CD8-positive, alpha-beta memory T cell (primary cell): ENCODE results near the gene BCKDHB. TPM values are rescaled to one million over a fixed set of nuclear protein-coding genes. Genes with fewer than 3 reads are reported as not detected.
A peak's percentile ranks its signal among the peaks of the same experiment; 100 is the strongest.

Source experiments
- CTCF ChIA-PET: fragments of 350-600 bp; sonication (Branson Sonifier 250); formaldehyde crosslinking; loops from one replicate; lab custom pipeline; 2021; ENCODE audit warnings: antibody characterized with exemption; lab: Charles Lee
- POLR2A ChIA-PET: fragments of 350-600 bp; sonication (Branson Sonifier 250); formaldehyde crosslinking; loops from one replicate; lab custom pipeline; 2021; ENCODE audit warnings: antibody characterized with exemption; lab: Charles Lee
- DNase-seq, 5 donors: peaks; one replicate each; pipeline versions ENCODE4 v3.0.0 to v3.0.0-alpha.2; 2020 to 2022; ENCODE audit warnings: mixed read lengths in 1 of 5
- H3K27ac ChIP-seq: one replicate; pipeline ENCODE4 v1.7.0; 2013; ENCODE audit warnings: low read depth, mild to moderate bottlenecking, low read length, moderate library complexity
- H3K27me3 ChIP-seq: 2 replicates; pipeline ENCODE4 v1.7.0; 2013; ENCODE audit warnings: low read length, mild to moderate bottlenecking; ENCODE audit not compliant: insufficient read depth, poor library complexity, severe bottlenecking
- H3K36me3 ChIP-seq: 2 replicates; pipeline ENCODE4 v1.7.0; 2013; ENCODE audit warnings: mild to moderate bottlenecking, low read length, moderate library complexity; ENCODE audit not compliant: insufficient read depth
- H3K4me1 ChIP-seq: 2 replicates; pipeline ENCODE4 v1.7.0; 2013; ENCODE audit warnings: mild to moderate bottlenecking, low read length, moderate library complexity; ENCODE audit not compliant: insufficient read depth
- H3K4me3 ChIP-seq: 2 replicates; pipeline ENCODE4 v1.7.0; 2013; ENCODE audit warnings: mild to moderate bottlenecking, low read length
- H3K9me3 ChIP-seq: 2 replicates; pipeline ENCODE4 v1.7.0; 2013; ENCODE audit warnings: mild to moderate bottlenecking, low read length
- H3K27ac Mint-ChIP-seq, 8 donors: one replicate each; pipeline ENCODE4 v1.8.0; 2020 to 2021; ENCODE audit warnings: mixed read lengths in 8 of 8, mild to moderate bottlenecking in 6 of 8, inconsistent platforms in 3 of 8, moderate library complexity in 3 of 8
- H3K27me3 Mint-ChIP-seq, 2 donors: one replicate each; pipeline ENCODE4 v1.8.0; 2020 to 2021; ENCODE audit warnings: mixed read lengths in 2 of 2, mild to moderate bottlenecking in 1 of 2, moderate library complexity in 1 of 2
- H3K36me3 Mint-ChIP-seq, 3 donors: one replicate each; pipeline ENCODE4 v1.8.0; 2020 to 2021; ENCODE audit warnings: mixed read lengths in 3 of 3, inconsistent platforms in 1 of 3, mild to moderate bottlenecking in 1 of 3
- H3K4me1 Mint-ChIP-seq, 3 donors: one replicate each; pipeline ENCODE4 v1.8.0; 2020 to 2021; ENCODE audit warnings: mixed read lengths in 3 of 3, inconsistent platforms in 1 of 3, mild to moderate bottlenecking in 1 of 3
- H3K4me3 Mint-ChIP-seq, 7 donors: one replicate each; pipeline ENCODE4 v1.8.0; 2020 to 2021; ENCODE audit warnings: mixed read lengths in 7 of 7, mild to moderate bottlenecking in 6 of 7, moderate library complexity in 4 of 7, inconsistent platforms in 2 of 7
- H3K9me3 Mint-ChIP-seq, 5 donors: one replicate each; pipeline ENCODE4 v1.8.0; 2020 to 2022; ENCODE audit warnings: mixed read lengths in 5 of 5, mild to moderate bottlenecking in 3 of 5, moderate library complexity in 2 of 5, inconsistent platforms in 1 of 5
- polyA plus RNA-seq: library from polyadenylated mRNA; unstranded; fragments of 300-500 nt; fragmentation: Illumina TruSeq; gene quantifications from one replicate; pipeline ENCODE4 v1.2.3, GENCODE V29; 2021
- total RNA-seq, 2 experiments: library from RNA; stranded (reverse); gene quantifications; one replicate each; pipeline ENCODE4 v1.2.3, GENCODE V29; 2021

BCKDHB gene
- total and polyA plus RNA-seq, 3 experiments from 2014 or later: 14.4 to 19.8 (median 15.0) TPM

DNA sequence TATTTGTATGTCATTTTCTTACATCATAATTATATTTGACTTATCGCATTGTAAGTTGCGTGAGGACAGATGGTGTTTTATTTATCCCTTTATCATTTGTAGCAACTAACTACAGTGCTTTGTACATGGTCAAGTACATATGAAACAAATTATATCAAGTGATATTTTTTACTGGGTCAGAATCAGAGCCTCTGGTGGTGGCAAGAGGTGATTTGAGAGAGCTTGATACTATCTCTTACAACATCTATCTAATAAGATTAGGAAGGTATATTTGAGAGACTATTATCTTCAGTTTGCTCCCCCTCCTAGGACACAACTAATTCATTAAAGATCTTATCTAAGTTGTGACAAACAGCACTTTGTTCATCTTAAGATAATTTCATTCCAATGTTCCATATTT, 47.7 kb downstream of the BCKDHB start:
- Histone ChIP-seq H3K36me3 (no peaks in the 10 kb centered on the region), H3K4me3 (no peak overlapping the region), H3K27me3 (no peaks in the 10 kb centered on the region), H3K27ac (no peak overlapping the region), H3K4me1 (no peaks in the 10 kb centered on the region), H3K9me3 (no peaks in the 10 kb centered on the region)
- Mint-ChIP-seq H3K4me1 (peaks cover 0 to 5% (median 2%) of the 10 kb centered on the region in 3 donors), H3K36me3 (peaks cover under 1 to 8% (median 5%) of the 10 kb centered on the region in 3 donors), H3K27ac (peak overlapping the region in 2 of 8 donors; percentile 1 to 43), H3K27me3 (no peaks in the 10 kb centered on the region), H3K9me3 (peaks cover 0 to 4% (median 0%) of the 10 kb centered on the region in 5 donors), H3K4me3 (no peak overlapping the region)
- CTCF ChIA-PET: no interaction called here
- DNase-seq: no peak
- POLR2A ChIA-PET: no interaction called here

DNA sequence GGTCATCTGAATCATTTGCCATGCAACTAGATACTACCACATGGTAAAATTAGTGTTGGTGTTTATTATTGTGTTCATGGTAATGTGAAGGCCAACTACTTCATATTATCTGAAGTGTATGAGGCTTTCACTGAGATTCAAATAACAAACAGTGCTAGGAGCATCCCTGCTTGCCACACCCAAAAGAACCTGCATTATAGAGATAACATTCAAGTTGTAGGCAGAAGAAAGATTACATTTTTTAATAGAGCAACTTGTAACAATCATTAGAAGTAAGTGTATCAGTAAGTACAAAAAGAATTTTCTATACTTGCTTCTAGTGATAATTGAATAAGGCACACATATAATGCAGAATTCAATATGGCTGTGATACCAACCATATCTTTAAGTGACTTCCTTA, 49.8 kb downstream of the BCKDHB start:
- no peaks in the 10 kb centered on the region for H3K9me3 Mint-ChIP-seq
- H3K9me3 ChIP-seq: no peaks in the 10 kb centered on the region
- H3K4me3 ChIP-seq: no peak overlapping the region
- H3K27ac ChIP-seq: no peak overlapping the region
- POLR2A ChIA-PET: no interaction called here
- peaks cover 0 to 5% (median 2%) of the 10 kb centered on the region in 3 donors for H3K4me1 Mint-ChIP-seq
- no peaks in the 10 kb centered on the region for H3K27me3 ChIP-seq
- H3K4me1 ChIP-seq: no peaks in the 10 kb centered on the region
- no peaks in the 10 kb centered on the region for H3K36me3 ChIP-seq
- peaks cover 0 to 9% (median 0%) of the 10 kb centered on the region in 3 donors for H3K36me3 Mint-ChIP-seq
- H3K27ac Mint-ChIP-seq: no peak overlapping the region
- no peak for DNase-seq
- no peaks in the 10 kb centered on the region for H3K27me3 Mint-ChIP-seq
- CTCF ChIA-PET: no interaction called here
- H3K4me3 Mint-ChIP-seq: no peak overlapping the region

DNA sequence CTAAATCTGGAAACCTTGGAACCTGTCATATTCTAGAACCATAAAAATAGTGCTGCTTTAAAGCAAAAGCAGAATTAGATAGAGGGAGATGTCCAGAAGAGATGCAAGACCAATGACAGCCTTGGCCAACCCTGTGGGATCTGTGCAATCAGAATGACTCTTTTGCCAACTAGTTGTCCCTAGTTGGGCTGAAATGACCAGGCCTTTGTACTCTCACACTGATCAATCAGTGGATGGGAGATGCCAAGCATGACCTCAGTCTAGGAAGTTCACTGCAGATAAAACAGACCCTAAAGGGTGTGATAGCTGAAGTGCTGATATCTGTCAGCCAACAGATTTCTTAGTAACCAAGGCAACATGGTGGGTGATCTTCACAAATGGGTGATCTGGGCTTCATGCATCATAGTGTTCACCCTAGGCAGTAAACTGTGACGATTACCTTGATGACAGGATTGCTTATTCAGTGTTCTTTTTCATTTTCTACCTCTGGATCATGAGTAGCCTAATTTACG, 52.1 kb downstream of the BCKDHB start:
- ChIA-PET POLR2A (no interaction called here), CTCF (no interaction called here)
- no peaks in the 10 kb centered on the region for H3K36me3 ChIP-seq
- H3K4me1 ChIP-seq: peaks cover 5% of the 10 kb centered on the region
- no peaks in the 10 kb centered on the region for H3K27me3 ChIP-seq
- H3K4me3 Mint-ChIP-seq: no peak overlapping the region
- DNase-seq: no peak
- H3K36me3 Mint-ChIP-seq: peaks cover 0 to 6% (median 0%) of the 10 kb centered on the region in 3 donors
- H3K27ac Mint-ChIP-seq: no peak overlapping the region
- H3K4me3 ChIP-seq: no peak overlapping the region
- no peaks in the 10 kb centered on the region for H3K9me3 ChIP-seq
- no peaks in the 10 kb centered on the region for H3K27me3 Mint-ChIP-seq
- H3K9me3 Mint-ChIP-seq: no peaks in the 10 kb centered on the region
- H3K27ac ChIP-seq: no peak overlapping the region
- peaks cover 0 to 5% (median 2%) of the 10 kb centered on the region in 3 donors for H3K4me1 Mint-ChIP-seq

GRCh38 chr6:80161434-80161833, 55.0 kb downstream of the BCKDHB start:
- POLR2A ChIA-PET: no interaction called here
- no peaks in the 10 kb centered on the region for H3K36me3 ChIP-seq

DNA sequence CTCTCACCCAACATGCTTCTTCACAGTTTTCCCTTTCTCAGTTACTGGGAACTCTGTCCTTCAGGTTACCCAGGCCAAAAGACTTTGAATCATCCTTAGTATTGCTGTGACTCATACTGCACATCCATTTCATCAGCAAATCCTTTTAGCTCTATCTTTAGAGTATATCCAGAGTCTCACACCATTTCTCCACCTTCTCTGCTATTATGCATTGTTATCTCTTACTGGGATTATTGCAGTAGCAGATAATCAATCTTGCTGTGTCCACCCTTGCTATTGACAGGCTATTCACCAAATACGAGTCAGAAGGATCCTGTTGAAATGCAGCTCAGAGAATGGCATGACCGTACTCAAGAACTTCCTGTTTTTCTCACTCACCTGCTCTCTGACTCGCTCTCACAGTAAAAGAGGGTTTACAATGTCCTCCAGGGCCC, 57.3 kb downstream of the BCKDHB start:
- POLR2A ChIA-PET: no interaction called here
- DNase-seq: peak in 1 of 5 donors; percentile 14
- peak overlapping the region; percentile 14 for H3K4me3 ChIP-seq

More at GRCh38 chr6:80161434-80161833, 55.0 kb downstream of the BCKDHB start:
- H3K4me3 Mint-ChIP-seq: no peak overlapping the region
- H3K27me3 Mint-ChIP-seq: no peaks in the 10 kb centered on the region
- Histone ChIP-seq H3K4me3 (no peak overlapping the region), H3K4me1 (peaks cover 19% of the 10 kb centered on the region), H3K27me3 (no peaks in the 10 kb centered on the region), H3K27ac (no peak overlapping the region), H3K9me3 (no peaks in the 10 kb centered on the region)
- H3K9me3 Mint-ChIP-seq: no peaks in the 10 kb centered on the region
- peaks cover 0 to 3% (median 0%) of the 10 kb centered on the region in 3 donors for H3K36me3 Mint-ChIP-seq
- DNase-seq: no peak
- peaks cover 0 to 8% (median 0%) of the 10 kb centered on the region in 3 donors for H3K4me1 Mint-ChIP-seq
- CTCF ChIA-PET: interaction anchor here (1.2 to 2.9 kb wide), 2 partner anchors 10 kb away, joined by 3 to 7 read pairs; no protein-coding TSS in a partner anchor
- H3K27ac Mint-ChIP-seq: peak overlapping the region in 1 of 8 donors; percentile 7

GRCh38 chr6:80165143-80165542, 58.7 kb downstream of the BCKDHB start:
- ChIA-PET POLR2A (no interaction called here), CTCF (no interaction called here)
- Mint-ChIP-seq H3K27ac (peak overlapping the region in 4 of 8 donors; percentile 2 to 61 (median 42)), H3K36me3 (peaks cover 0 to 14% (median 0%) of the 10 kb centered on the region in 3 donors), H3K27me3 (no peaks in the 10 kb centered on the region), H3K4me1 (peaks cover 0 to 7% (median 0%) of the 10 kb centered on the region in 3 donors), H3K4me3 (peak overlapping the region in 4 of 7 donors; percentile 29 to 55 (median 42)), H3K9me3 (no peaks in the 10 kb centered on the region)
- Histone ChIP-seq H3K4me1 (peaks cover 19% of the 10 kb centered on the region), H3K9me3 (no peaks in the 10 kb centered on the region), H3K27ac (no peak overlapping the region), H3K4me3 (no peak overlapping the region), H3K36me3 (no peaks in the 10 kb centered on the region), H3K27me3 (no peaks in the 10 kb centered on the region)
- no peak for DNase-seq

More for the DNA sequence above, 57.3 kb downstream of the BCKDHB start:
- Histone ChIP-seq H3K36me3 (no peaks in the 10 kb centered on the region), H3K27ac (no peak overlapping the region), H3K9me3 (no peaks in the 10 kb centered on the region), H3K4me1 (peaks cover 19% of the 10 kb centered on the region), H3K27me3 (no peaks in the 10 kb centered on the region)
- Mint-ChIP-seq H3K4me1 (peaks cover 0 to 7% (median 0%) of the 10 kb centered on the region in 3 donors), H3K36me3 (peaks cover 0 to 5% (median 2%) of the 10 kb centered on the region in 3 donors), H3K9me3 (no peaks in the 10 kb centered on the region), H3K4me3 (no peak overlapping the region), H3K27me3 (no peaks in the 10 kb centered on the region), H3K27ac (no peak overlapping the region)
- CTCF ChIA-PET: interaction anchor here (2.9 kb wide), 1 partner anchor 13 kb away, joined by 7 read pairs; no protein-coding TSS in a partner anchor

GRCh38 chr6:80165819-80166218, 59.3 kb downstream of the BCKDHB start:
- Mint-ChIP-seq H3K27ac (no peak overlapping the region), H3K4me3 (no peak overlapping the region), H3K27me3 (no peaks in the 10 kb centered on the region)

GRCh38 chr6:80170433-80170832, 64.0 kb downstream of the BCKDHB start:
- Mint-ChIP-seq H3K4me1 (no peaks in the 10 kb centered on the region), H3K27me3 (no peaks in the 10 kb centered on the region), H3K9me3 (no peaks in the 10 kb centered on the region), H3K27ac (no peak overlapping the region), H3K36me3 (peaks cover 4 to 38% (median 10%) of the 10 kb centered on the region in 3 donors), H3K4me3 (no peak overlapping the region)
- ChIA-PET CTCF (no interaction called here), POLR2A (no interaction called here)
- no peaks in the 10 kb centered on the region for H3K4me1 ChIP-seq
- DNase-seq: no peak
- H3K4me3 ChIP-seq: no peak overlapping the region
- no peaks in the 10 kb centered on the region for H3K36me3 ChIP-seq
- no peaks in the 10 kb centered on the region for H3K27me3 ChIP-seq
- no peaks in the 10 kb centered on the region for H3K9me3 ChIP-seq
- no peak overlapping the region for H3K27ac ChIP-seq

More at GRCh38 chr6:80165819-80166218, 59.3 kb downstream of the BCKDHB start:
- H3K9me3 Mint-ChIP-seq: no peaks in the 10 kb centered on the region
- peaks cover 0 to 7% (median 0%) of the 10 kb centered on the region in 3 donors for H3K4me1 Mint-ChIP-seq
- ChIA-PET POLR2A (no interaction called here), CTCF (no interaction called here)
- Histone ChIP-seq H3K4me1 (peaks cover 19% of the 10 kb centered on the region), H3K9me3 (no peaks in the 10 kb centered on the region), H3K27me3 (no peaks in the 10 kb centered on the region), H3K4me3 (no peak overlapping the region), H3K27ac (no peak overlapping the region), H3K36me3 (no peaks in the 10 kb centered on the region)
- DNase-seq: no peak
- peaks cover 0 to 20% (median 4%) of the 10 kb centered on the region in 3 donors for H3K36me3 Mint-ChIP-seq
